ENCODE data around the gene F7.

The F7 gene

GRCh38 chr13:113138792-113139551 is 33.4 kb downstream of the F7 start:
- no peak overlapping the region for H3K4me3 ChIP-seq (ENCODE audit: insufficient read depth, low read depth, low read length, poor library complexity, severe bottlenecking)
- DNase-seq, result no peak
- H3K36me3 ChIP-seq (ENCODE audit: control insufficient read depth, insufficient read depth, low read length), result no peaks in the 10 kb centered on the region

GRCh38 chr13:113139577-113139976 is 34.0 kb downstream of the F7 start:
- DNase-seq, result no peak
- no peaks in the 10 kb centered on the region for H3K9me3 ChIP-seq (ENCODE audit: control insufficient read depth, low read length)
- H3K27me3 ChIP-seq (replicated peaks; ENCODE audit: control insufficient read depth, insufficient read depth, low read length, poor library complexity, severe bottlenecking), result no peaks in the 10 kb centered on the region
- H3K36me3 ChIP-seq (ENCODE audit: control insufficient read depth, insufficient read depth, low read length), result no peaks in the 10 kb centered on the region
- H3K27ac ChIP-seq (ENCODE audit: insufficient read depth, low read length, poor library complexity, severe bottlenecking), result no peak overlapping the region
- H3K4me1 ChIP-seq (ENCODE audit: control insufficient read depth, insufficient read depth, low read length, poor library complexity, severe bottlenecking), result no peaks in the 10 kb centered on the region
- no peak overlapping the region for H3K4me3 ChIP-seq (ENCODE audit: insufficient read depth, low read depth, low read length, poor library complexity, severe bottlenecking)

More at GRCh38 chr13:113138792-113139551, 33.4 kb downstream of the F7 start:
- Histone ChIP-seq H3K27ac (ENCODE audit: insufficient read depth, low read length, poor library complexity, severe bottlenecking) (no peak overlapping the region), H3K4me1 (ENCODE audit: control insufficient read depth, insufficient read depth, low read length, poor library complexity, severe bottlenecking) (no peaks in the 10 kb centered on the region), H3K27me3 (replicated peaks; ENCODE audit: control insufficient read depth, insufficient read depth, low read length, poor library complexity, severe bottlenecking) (no peaks in the 10 kb centered on the region), H3K9me3 (ENCODE audit: control insufficient read depth, low read length) (no peaks in the 10 kb centered on the region)

GRCh38 chr13:113140677-113141600 is 35.3 kb downstream of the F7 start:
- no peak overlapping the region for H3K4me3 ChIP-seq (ENCODE audit: insufficient read depth, low read depth, low read length, poor library complexity, severe bottlenecking)
- H3K36me3 ChIP-seq (ENCODE audit: control insufficient read depth, insufficient read depth, low read length), result no peaks in the 10 kb centered on the region
- no peak overlapping the region for H3K27ac ChIP-seq (ENCODE audit: insufficient read depth, low read length, poor library complexity, severe bottlenecking)
- H3K9me3 ChIP-seq (ENCODE audit: control insufficient read depth, low read length), result no peaks in the 10 kb centered on the region
- DNase-seq, result no peak
- H3K27me3 ChIP-seq (replicated peaks; ENCODE audit: control insufficient read depth, insufficient read depth, low read length, poor library complexity, severe bottlenecking), result no peaks in the 10 kb centered on the region
- no peaks in the 10 kb centered on the region for H3K4me1 ChIP-seq (ENCODE audit: control insufficient read depth, insufficient read depth, low read length, poor library complexity, severe bottlenecking)

GRCh38 chr13:113141601-113141970 is 36.0 kb downstream of the F7 start:
- Histone ChIP-seq H3K27me3 (replicated peaks; ENCODE audit: control insufficient read depth, insufficient read depth, low read length, poor library complexity, severe bottlenecking) (no peaks in the 10 kb centered on the region), H3K36me3 (ENCODE audit: control insufficient read depth, insufficient read depth, low read length) (no peaks in the 10 kb centered on the region), H3K4me1 (ENCODE audit: control insufficient read depth, insufficient read depth, low read length, poor library complexity, severe bottlenecking) (no peaks in the 10 kb centered on the region), H3K9me3 (ENCODE audit: control insufficient read depth, low read length) (no peaks in the 10 kb centered on the region), H3K4me3 (ENCODE audit: insufficient read depth, low read depth, low read length, poor library complexity, severe bottlenecking) (no peak overlapping the region), H3K27ac (ENCODE audit: insufficient read depth, low read length, poor library complexity, severe bottlenecking) (no peak overlapping the region)
- DNase-seq, result no peak

GRCh38 chr13:113142876-113143275 is 37.3 kb downstream of the F7 start:
- Histone ChIP-seq H3K4me1 (ENCODE audit: control insufficient read depth, insufficient read depth, low read length, poor library complexity, severe bottlenecking) (no peaks in the 10 kb centered on the region), H3K4me3 (ENCODE audit: insufficient read depth, low read depth, low read length, poor library complexity, severe bottlenecking) (no peak overlapping the region), H3K27me3 (replicated peaks; ENCODE audit: control insufficient read depth, insufficient read depth, low read length, poor library complexity, severe bottlenecking) (no peaks in the 10 kb centered on the region), H3K27ac (ENCODE audit: insufficient read depth, low read length, poor library complexity, severe bottlenecking) (no peak overlapping the region), H3K36me3 (ENCODE audit: control insufficient read depth, insufficient read depth, low read length) (no peaks in the 10 kb centered on the region), H3K9me3 (ENCODE audit: control insufficient read depth, low read length) (no peaks in the 10 kb centered on the region)
- no peak for DNase-seq

GRCh38 chr13:113143466-113144254 is 38.1 kb downstream of the F7 start:
- no peak for DNase-seq
- Histone ChIP-seq H3K27me3 (replicated peaks; ENCODE audit: control insufficient read depth, insufficient read depth, low read length, poor library complexity, severe bottlenecking) (no peaks in the 10 kb centered on the region), H3K4me1 (ENCODE audit: control insufficient read depth, insufficient read depth, low read length, poor library complexity, severe bottlenecking) (no peaks in the 10 kb centered on the region), H3K36me3 (ENCODE audit: control insufficient read depth, insufficient read depth, low read length) (no peaks in the 10 kb centered on the region), H3K4me3 (ENCODE audit: insufficient read depth, low read depth, low read length, poor library complexity, severe bottlenecking) (no peak overlapping the region), H3K27ac (ENCODE audit: insufficient read depth, low read length, poor library complexity, severe bottlenecking) (no peak overlapping the region), H3K9me3 (ENCODE audit: control insufficient read depth, low read length) (no peaks in the 10 kb centered on the region)

GRCh38 chr13:113144255-113144629 is 38.7 kb downstream of the F7 start:
- H3K36me3 ChIP-seq (ENCODE audit: control insufficient read depth, insufficient read depth, low read length), result no peaks in the 10 kb centered on the region
- H3K27me3 ChIP-seq (replicated peaks; ENCODE audit: control insufficient read depth, insufficient read depth, low read length, poor library complexity, severe bottlenecking), result no peaks in the 10 kb centered on the region
- no peak for DNase-seq
- no peaks in the 10 kb centered on the region for H3K9me3 ChIP-seq (ENCODE audit: control insufficient read depth, low read length)
- no peaks in the 10 kb centered on the region for H3K4me1 ChIP-seq (ENCODE audit: control insufficient read depth, insufficient read depth, low read length, poor library complexity, severe bottlenecking)
- no peak overlapping the region for H3K4me3 ChIP-seq (ENCODE audit: insufficient read depth, low read depth, low read length, poor library complexity, severe bottlenecking)
- no peak overlapping the region for H3K27ac ChIP-seq (ENCODE audit: insufficient read depth, low read length, poor library complexity, severe bottlenecking)

GRCh38 chr13:113145496-113145895 is 39.9 kb downstream of the F7 start:
- H3K4me1 ChIP-seq (ENCODE audit: control insufficient read depth, insufficient read depth, low read length, poor library complexity, severe bottlenecking), result no peaks in the 10 kb centered on the region
- no peaks in the 10 kb centered on the region for H3K9me3 ChIP-seq (ENCODE audit: control insufficient read depth, low read length)
- DNase-seq, result no peak
- H3K4me3 ChIP-seq (ENCODE audit: insufficient read depth, low read depth, low read length, poor library complexity, severe bottlenecking), result no peak overlapping the region
- no peak overlapping the region for H3K27ac ChIP-seq (ENCODE audit: insufficient read depth, low read length, poor library complexity, severe bottlenecking)
- no peaks in the 10 kb centered on the region for H3K27me3 ChIP-seq (replicated peaks; ENCODE audit: control insufficient read depth, insufficient read depth, low read length, poor library complexity, severe bottlenecking)
- no peaks in the 10 kb centered on the region for H3K36me3 ChIP-seq (ENCODE audit: control insufficient read depth, insufficient read depth, low read length)

GRCh38 chr13:113145911-113146598 is 40.5 kb downstream of the F7 start:
- Histone ChIP-seq H3K27me3 (replicated peaks; ENCODE audit: control insufficient read depth, insufficient read depth, low read length, poor library complexity, severe bottlenecking) (no peaks in the 10 kb centered on the region), H3K4me1 (ENCODE audit: control insufficient read depth, insufficient read depth, low read length, poor library complexity, severe bottlenecking) (no peaks in the 10 kb centered on the region), H3K36me3 (ENCODE audit: control insufficient read depth, insufficient read depth, low read length) (no peaks in the 10 kb centered on the region), H3K27ac (ENCODE audit: insufficient read depth, low read length, poor library complexity, severe bottlenecking) (no peak overlapping the region), H3K9me3 (ENCODE audit: control insufficient read depth, low read length) (no peaks in the 10 kb centered on the region), H3K4me3 (ENCODE audit: insufficient read depth, low read depth, low read length, poor library complexity, severe bottlenecking) (no peak overlapping the region)
- DNase-seq, result no peak
